MM.1S (cell line): Measurements from ENCODE around the gene RB1.

ENCODE experiments used
- DNase-seq: peaks from one replicate; pipeline ENCODE4 v3.0.0-alpha.2; 2015
- H2AFZ ChIP-seq: fragments of 300-600 bp; sonication (generic); 2 replicates; pipeline ENCODE4 v1.6.0; 2016; ENCODE audit warnings: antibody characterized with exemption, low read length
- H3F3A ChIP-seq: fragments of 300-600 bp; sonication (generic); 2 replicates; pipeline ENCODE4 v1.6.1; 2016; ENCODE audit warnings: mild to moderate bottlenecking, antibody characterized with exemption, low read length, moderate library complexity, mixed read lengths; ENCODE audit not compliant: insufficient read depth
- H3K27ac ChIP-seq: fragments of 300-600 bp; sonication (generic); 2 replicates; pipeline ENCODE4 v1.5.1; 2016; ENCODE audit warnings: mild to moderate bottlenecking, low read length
- H3K27me3 ChIP-seq: fragments of 300-600 bp; sonication (generic); replicated peaks from 2 replicates; pipeline ENCODE4 v1.6.0; 2016; ENCODE audit warnings: low read length; ENCODE audit not compliant: insufficient read depth
- H3K36me3 ChIP-seq: fragments of 300-600 bp; sonication (generic); replicated peaks from 2 replicates; pipeline ENCODE4 v1.6.1; 2016; ENCODE audit warnings: mild to moderate bottlenecking, low read length, mixed read lengths; ENCODE audit not compliant: insufficient read depth
- H3K4me1 ChIP-seq: fragments of 300-600 bp; sonication (generic); 2 replicates; pipeline ENCODE4 v1.6.1; 2016; ENCODE audit warnings: low read length, mixed read lengths
- H3K4me2 ChIP-seq: fragments of 300-600 bp; sonication (generic); 2 replicates; pipeline ENCODE4 v1.6.0; 2016; ENCODE audit warnings: low read depth, low read length
- H3K4me3 ChIP-seq: fragments of 300-600 bp; sonication (generic); 2 replicates; pipeline ENCODE4 v1.5.1; 2016; ENCODE audit warnings: low read length, mixed read lengths
- H3K79me2 ChIP-seq: fragments of 300-600 bp; sonication (generic); 2 replicates; pipeline ENCODE4 v1.6.1; 2016; ENCODE audit warnings: mixed run types, low read length, mixed read lengths
- H3K9ac ChIP-seq: fragments of 300-600 bp; sonication (generic); 2 replicates; pipeline ENCODE4 v1.6.1; 2016; ENCODE audit warnings: low read length, mixed read lengths
- H3K9me2 ChIP-seq: fragments of 300-600 bp; sonication (generic); replicated peaks from 2 replicates; pipeline ENCODE4 v1.6.1; 2016; ENCODE audit warnings: mild to moderate bottlenecking, low read length, mixed read lengths; ENCODE audit not compliant: insufficient read depth
- H3K9me3 ChIP-seq: fragments of 300-600 bp; sonication (generic); replicated peaks from 2 replicates; pipeline ENCODE4 v1.6.1; 2016; ENCODE audit warnings: mild to moderate bottlenecking, low read length, mixed read lengths; ENCODE audit not compliant: insufficient read depth
- H4K20me1 ChIP-seq: fragments of 300-600 bp; sonication (generic); 2 replicates; pipeline ENCODE4 v1.6.1; 2016; ENCODE audit warnings: mild to moderate bottlenecking, low read length, moderate library complexity, mixed read lengths; ENCODE audit not compliant: insufficient read depth
- CTCF ChIP-seq: fragments of 300-600 bp; sonication (generic); IDR thresholded peaks from 2 replicates; pipeline ENCODE4 v1.5.1; 2016; ENCODE audit warnings: antibody characterized with exemption, low read length, mixed read lengths
- EZH2 ChIP-seq: fragments of 300-600 bp; sonication (generic); optimal IDR thresholded peaks from 2 replicates; pipeline ENCODE3; 2017; ENCODE audit warnings: low read depth, mild to moderate bottlenecking, antibody characterized with exemption, low read length, mixed read lengths
- EZH2phosphoT487 ChIP-seq: fragments of 300-600 bp; sonication (generic); IDR thresholded peaks from 2 replicates; pipeline ENCODE4 v1.6.1; 2018; ENCODE audit warnings: antibody characterized with exemption, low read length

Gene RB1

GRCh38 chr13:48303359-48304142 lies at the start of gene RB1:
Gene RB1 (plus strand): TSS chr13:48303751. CDS start chr13:48303913, 162 bp downstream.
- Histone ChIP-seq H3K4me1 (0 out of 2 replicates have a peak, but pooled peaks cover 2% of the 10 kb centered on the region), H3K27me3 (no peaks in the 10 kb centered on the region), H3F3A (peaks cover 8% of the 10 kb centered on the region; the same call in 1 of the 2 replicates), H3K36me3 (no peaks in the 10 kb centered on the region), H3K9me3 (no peaks in the 10 kb centered on the region), H3K79me2 (peaks cover 18% of the 10 kb centered on the region), H3K27ac (peak within 1 kb of the TSS; percentile 83), H2AFZ (peak within 1 kb of the TSS; percentile 78), H3K4me3 (peak within 1 kb of the TSS; percentile 85), H3K9ac (peak within 1 kb of the TSS; percentile 97), H4K20me1 (no peaks in the 10 kb centered on the region), H3K9me2 (no peaks in the 10 kb centered on the region), H3K4me2 (peak within 1 kb of the TSS; percentile 74)
- peak; percentile 84 for DNase-seq
- TF ChIP-seq EZH2 (no peak), CTCF (no peak), EZH2phosphoT487 (no peak)

GRCh38 chr13:48253849-48254248 lies 49.7 kb upstream of the RB1 start:
- no peak for TF ChIP-seq CTCF
- no peak for TF ChIP-seq EZH2
- TF ChIP-seq EZH2phosphoT487 = no peak
- DNase-seq = no peak
- no peak overlapping the region for H3K9ac ChIP-seq
- no peak overlapping the region for H3K27ac ChIP-seq
- H3K9me3 ChIP-seq = no peaks in the 10 kb centered on the region
- no peaks in the 10 kb centered on the region for H3K79me2 ChIP-seq
- H3K4me2 ChIP-seq = no peak overlapping the region
- H3K9me2 ChIP-seq = no peaks in the 10 kb centered on the region
- H3K36me3 ChIP-seq = no peaks in the 10 kb centered on the region
- H3K4me1 ChIP-seq = no peaks in the 10 kb centered on the region
- no peaks in the 10 kb centered on the region for H3F3A ChIP-seq
- H3K4me3 ChIP-seq = no peak overlapping the region
- no peaks in the 10 kb centered on the region for H3K27me3 ChIP-seq
- no peak overlapping the region for H2AFZ ChIP-seq
- H4K20me1 ChIP-seq = no peaks in the 10 kb centered on the region

GRCh38 chr13:48255090-48255489 lies 48.5 kb upstream of the RB1 start:
- H3K36me3 ChIP-seq = no peaks in the 10 kb centered on the region
- no peak overlapping the region for H2AFZ ChIP-seq
- H4K20me1 ChIP-seq = no peaks in the 10 kb centered on the region
- no peaks in the 10 kb centered on the region for H3K79me2 ChIP-seq
- H3K27me3 ChIP-seq = no peaks in the 10 kb centered on the region
- DNase-seq = no peak
- H3K9ac ChIP-seq = no peak overlapping the region
- no peak overlapping the region for H3K4me3 ChIP-seq
- H3K9me3 ChIP-seq = no peaks in the 10 kb centered on the region
- H3K4me2 ChIP-seq = no peak overlapping the region
- H3K4me1 ChIP-seq = no peaks in the 10 kb centered on the region
- TF ChIP-seq EZH2phosphoT487 (no peak), CTCF (no peak), EZH2 (no peak)
- H3K27ac ChIP-seq = no peak overlapping the region
- H3K9me2 ChIP-seq = no peaks in the 10 kb centered on the region
- no peaks in the 10 kb centered on the region for H3F3A ChIP-seq
